Psoas muscle (tissue), 8 donors: Measurements from ENCODE around the gene ZFP30. TPM values are rescaled to one million over a fixed set of nuclear protein-coding genes. Genes with fewer than 3 reads are reported as not detected.
"Not testable (repeated sequence)": the region's sequence is repeated elsewhere in the genome, so short reads cannot be mapped to it uniquely, and the experiment has no call there.

Experiments used
- ATAC-seq, 4 donors: fragments of 200-7000 bp; cut with Tn5 transposase; one replicate each; pipeline ENCODE4 v1.9.1; 2020; ENCODE audit warnings: moderate library complexity in 3 of 4, mild to moderate bottlenecking in 2 of 4
- DNase-seq, 2 donors: peaks; one replicate each; pipeline ENCODE4 v3.0.0-alpha.2; 2020
- H3K27ac ChIP-seq: fragments of 200-600 bp; one replicate; pipeline ENCODE4 v1.8.0; 2022
- H3K27me3 ChIP-seq, 3 donors: fragments of 200-600 bp in 1 of 3; one replicate each; pipeline versions ENCODE4 v1.6.1 to v1.8.0; 2013 to 2022; ENCODE audit warnings: low read length in 2 of 3, mild to moderate bottlenecking in 2 of 3, moderate library complexity in 1 of 3; ENCODE audit not compliant: insufficient read depth in 3 of 3
- H3K36me3 ChIP-seq, 2 donors: fragments of 200-600 bp in 1 of 2; one replicate each; pipeline versions ENCODE4 v1.6.1 to v1.8.0; 2013 to 2022; ENCODE audit warnings: low read depth in 1 of 2, mild to moderate bottlenecking in 1 of 2, moderate library complexity in 1 of 2; ENCODE audit not compliant: insufficient read depth in 1 of 2
- H3K4me1 ChIP-seq: fragments of 200-600 bp; one replicate; pipeline ENCODE4 v1.8.0; 2022
- H3K4me3 ChIP-seq: fragments of 200-600 bp; one replicate; pipeline ENCODE4 v1.8.0; 2022; ENCODE audit warnings: mild to moderate bottlenecking
- H3K9me3 ChIP-seq: fragments of 200-600 bp; one replicate; pipeline ENCODE4 v1.8.0; 2022
- WGBS, 3 donors: extraction: QIAGEN DNeasy Blood & Tissue Kit; methylation state at CpG; one replicate each; pipeline versions ENCODE4 v1.1.6 to v1.1.7; 2013; 5-methylcytosine and 5-hydroxymethylcytosine counted together
- intact Hi-C, 2 donors: fragments of 100-400 bp; cut with DNase I; formaldehyde crosslinking; loops; one replicate each; pipeline versions ENCODE4 v1.11.0 to v1.14.2; 2022
- polyA plus RNA-seq, 3 donors: library from polyadenylated mRNA; stranded (reverse); fragments of 200-250 nt; gene quantifications; one replicate each; pipeline ENCODE4 v1.2.3, GENCODE V29; 2013
- total RNA-seq, 4 donors: library from RNA; stranded (reverse); fragmentation: NEBNext Ultra II Directional in 2 of 4; extraction: Animal tissue kit (Norgen Biotek cat#: 25700) in 2 of 4; gene quantifications; one replicate each; pipeline versions ENCODE4 v1.2.1 to v1.2.4, GENCODE V29; 2021 to 2023
- TF ChIP-seq, protein P1 (sequence below): fragments of 200-600 bp; IDR thresholded peaks from one replicate; pipeline ENCODE4 v1.8.0; 2022; ENCODE audit warnings: antibody characterized with exemption
- donor health status: healthy with polysubstance abuse.
- donor health status: DM: no; HTN: no; CAD: no; lungs with moderate emphysema.
- donor health status: Bipolar disorder and iron deficiency.
- donor health status: healthy.
- donor health status: DM: yes; HTN: yes; CAD: no.
- donor health status: DM: no; HTN: no; CAD: no.
- donor health status: DM: no; HTN: no; CAD: no.
- donor health status: DM: yes; HTN: yes; CAD: no.

ZFP30 gene
- total and polyA plus RNA-seq, 7 donors: 1.0 to 6.8 (median 4.7) TPM

- TF ChIP-seq, protein P1, sequence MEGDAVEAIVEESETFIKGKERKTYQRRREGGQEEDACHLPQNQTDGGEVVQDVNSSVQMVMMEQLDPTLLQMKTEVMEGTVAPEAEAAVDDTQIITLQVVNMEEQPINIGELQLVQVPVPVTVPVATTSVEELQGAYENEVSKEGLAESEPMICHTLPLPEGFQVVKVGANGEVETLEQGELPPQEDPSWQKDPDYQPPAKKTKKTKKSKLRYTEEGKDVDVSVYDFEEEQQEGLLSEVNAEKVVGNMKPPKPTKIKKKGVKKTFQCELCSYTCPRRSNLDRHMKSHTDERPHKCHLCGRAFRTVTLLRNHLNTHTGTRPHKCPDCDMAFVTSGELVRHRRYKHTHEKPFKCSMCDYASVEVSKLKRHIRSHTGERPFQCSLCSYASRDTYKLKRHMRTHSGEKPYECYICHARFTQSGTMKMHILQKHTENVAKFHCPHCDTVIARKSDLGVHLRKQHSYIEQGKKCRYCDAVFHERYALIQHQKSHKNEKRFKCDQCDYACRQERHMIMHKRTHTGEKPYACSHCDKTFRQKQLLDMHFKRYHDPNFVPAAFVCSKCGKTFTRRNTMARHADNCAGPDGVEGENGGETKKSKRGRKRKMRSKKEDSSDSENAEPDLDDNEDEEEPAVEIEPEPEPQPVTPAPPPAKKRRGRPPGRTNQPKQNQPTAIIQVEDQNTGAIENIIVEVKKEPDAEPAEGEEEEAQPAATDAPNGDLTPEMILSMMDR: no peak
- Histone ChIP-seq H3K9me3 (peaks cover 12% of the 10 kb centered on the region), H3K27me3 (no peaks in the 10 kb centered on the region), H3K36me3 (peaks cover 0 to 24% of the 10 kb centered on the region in 2 donors), H3K27ac (no peak overlapping the region), H3K4me3 (peak overlapping the region; percentile 72), H3K4me1 (peaks cover 3% of the 10 kb centered on the region)
- DNase-seq (no peak), ATAC-seq (no peak)
- WGBS, 3 donors: 82% methylated on average over 11 of the region's 11 CpGs
- intact Hi-C loops: loop anchor here in 1 of 2 donors (5.0 kb wide), 1 partner anchor 36 kb away; the partner anchor contains the start of gene ZFP30
These were observed 37.8 kb upstream of the ZFP30 start for GRCh38 chr19:37692956-37693620.

- Histone ChIP-seq H3K4me3 (peak overlapping the region; percentile 72), H3K27me3 (no peaks in the 10 kb centered on the region), H3K4me1 (peaks cover 3% of the 10 kb centered on the region), H3K36me3 (peaks cover 0 to 18% of the 10 kb centered on the region in 2 donors), H3K9me3 (peaks cover 4% of the 10 kb centered on the region), H3K27ac (peak overlapping the region; percentile 74)
- intact Hi-C loops: loop anchor here in 1 of 2 donors (5.0 kb wide), 1 partner anchor 35 kb away; the partner anchor contains the start of gene ZFP30
- peak; percentile 85 to 86 for DNase-seq
- WGBS, 3 donors: 1% methylated on average over 48 of the region's 48 CpGs
- TF ChIP-seq, protein P1: no peak
- peak; percentile 73 to 97 (median 92) for ATAC-seq
These were observed 36.7 kb upstream of the ZFP30 start for GRCh38 chr19:37691881-37692504.

DNA sequence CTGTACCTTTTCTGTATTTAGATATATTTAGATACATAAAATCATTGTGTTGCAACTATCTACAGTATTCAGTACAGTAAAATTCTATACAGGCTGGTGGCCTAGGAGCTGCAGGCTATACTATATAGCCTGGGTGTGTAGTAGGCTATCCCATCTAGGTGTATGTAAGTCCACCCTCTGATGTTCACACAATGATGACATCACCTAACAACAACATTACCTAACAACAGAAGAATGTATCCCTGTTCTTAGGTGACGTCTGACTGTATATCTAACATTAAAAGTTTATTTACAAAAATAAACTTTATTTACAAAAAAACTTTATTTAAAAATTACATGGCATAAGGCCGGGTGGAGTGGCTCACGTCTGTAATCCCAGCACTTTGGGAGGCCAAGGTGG, 28.3 kb upstream of the ZFP30 start:
- intact Hi-C loops: no loop called here
- ATAC-seq (no peak), DNase-seq (no peak)
- TF ChIP-seq, protein P1: no peak
- 84 to 94% (median 88%) methylated on average over 3 of the region's 3 CpGs for WGBS, 3 donors
- H3K27ac ChIP-seq: no peak overlapping the region
- H3K36me3 ChIP-seq: peaks cover 4 to 28% of the 10 kb centered on the region in 2 donors
- H3K9me3 ChIP-seq: peaks cover 52% of the 10 kb centered on the region
- no peaks in the 10 kb centered on the region for H3K4me1 ChIP-seq
- no peak overlapping the region for H3K4me3 ChIP-seq
- H3K27me3 ChIP-seq: no peaks in the 10 kb centered on the region

DNA sequence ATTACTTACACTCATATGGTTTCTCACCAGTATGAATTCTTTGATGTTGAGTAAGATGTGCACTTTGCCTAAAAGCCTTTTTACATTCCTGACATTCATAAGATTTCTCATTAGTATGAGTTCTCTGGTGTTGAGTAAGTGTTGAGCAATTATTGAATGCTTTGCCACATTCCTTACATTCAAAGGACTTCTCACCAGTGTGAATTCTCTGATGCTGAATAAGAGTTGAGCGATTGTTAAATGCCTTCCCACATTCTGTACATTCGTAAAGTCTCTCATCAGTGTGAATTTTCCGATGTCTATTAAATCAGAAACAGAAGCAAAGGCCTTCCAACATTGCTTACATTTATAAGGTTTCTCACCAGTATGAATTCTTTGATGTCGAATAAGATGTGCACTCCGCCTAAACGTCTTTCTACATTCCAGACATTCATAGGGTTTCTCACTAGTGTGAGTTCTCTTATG, 14.2 kb upstream of the ZFP30 start:
- 90 to 94% (median 91%) methylated on average over 6 of the region's 6 CpGs for WGBS, 3 donors
- Histone ChIP-seq H3K36me3 (peaks cover 0 to 2% of the 10 kb centered on the region in 2 donors), H3K4me1 (no peaks in the 10 kb centered on the region), H3K27ac (no peak overlapping the region), H3K4me3 (no peak overlapping the region), H3K27me3 (no peaks in the 10 kb centered on the region), H3K9me3 (peaks cover 88% of the 10 kb centered on the region)
- intact Hi-C loops: no loop called here
- ATAC-seq: no peak
- TF ChIP-seq, protein P1: no peak
- no peak for DNase-seq

GRCh38 chr19:37657157-37657556, 1.9 kb upstream of the ZFP30 start:
- not testable (repeated sequence) for H3K27ac ChIP-seq, H3K36me3 ChIP-seq, DNase-seq, ATAC-seq, H3K27me3 ChIP-seq, H3K9me3 ChIP-seq, H3K4me3 ChIP-seq
- intact Hi-C loops: loop anchor here (5.0 to 10.0 kb wide), 4 partner anchors 35 to 190 kb away; partner anchors contain the start of genes ZNF540 (in 2 of the 2), ZNF571 (in 2 of the 2), ZNF569 (in 1 of the 2) and ZNF570 (in 1 of the 2)
- peaks cover 15% of the 10 kb centered on the region for H3K4me1 ChIP-seq
- 91 to 94% (median 92%) methylated on average over 8 of the region's 8 CpGs for whole genome bisulfite sequencing, 3 donors
